ENCODE results near the gene APEH. TPM values are rescaled to one million over a fixed set of nuclear protein-coding genes. Genes with fewer than 3 reads are reported as not detected.
A peak's percentile ranks its signal among the peaks of the same experiment; 100 is the strongest.

APEH gene
- polyA plus RNA-seq, 3 donors = 66.1 to 105 (median 92.6) TPM

- Histone ChIP-seq H2AFZ (ENCODE audit: insufficient read depth, low read depth, low read length, poor library complexity, severe bottlenecking) (peak within 1 kb of the TSS; percentile 72), H3K9me3 (replicated peaks in 1 of 2; ENCODE audit: control insufficient read depth in 1 of 2, insufficient read depth in 1 of 2, low read length in 2 of 2) (no peaks in the 10 kb centered on the region), H3K27ac (ENCODE audit: low read depth in 1 of 2, low read length in 2 of 2) (peak within 1 kb of the TSS in 1 of 2 donors; percentile 36), H3K4me1 (ENCODE audit: control insufficient read depth in 1 of 2, insufficient read depth in 2 of 2, low read length in 2 of 2) (peaks cover 26 to 34% of the 10 kb centered on the region in 2 donors), H3K4me3 (replicated peaks in 1 of 3; ENCODE audit: low read depth in 2 of 3, low read length in 3 of 3) (peak within 1 kb of the TSS; percentile 45 to 80 (median 46)), H4K20me1 (ENCODE audit: insufficient read depth, low read length) (peaks cover 31% of the 10 kb centered on the region), H3K36me3 (replicated peaks in 1 of 2; ENCODE audit: control insufficient read depth in 1 of 2, insufficient read depth in 2 of 2, low read length in 2 of 2) (peaks cover 10 to 33% of the 10 kb centered on the region in 2 donors), H3K79me2 (ENCODE audit: insufficient read depth, low read length) (peaks cover 22% of the 10 kb centered on the region), H3K27me3 (ENCODE audit: control insufficient read depth in 2 of 2, insufficient read depth in 2 of 2, low read length in 2 of 2) (peaks cover 0 to 7% of the 10 kb centered on the region in 2 donors), H3K4me2 (replicated peaks; ENCODE audit: extremely low read depth, low read length, poor library complexity, severe bottlenecking) (peak within 1 kb of the TSS; percentile 92), H3K9ac (ENCODE audit: insufficient read depth, low read length, poor library complexity, severe bottlenecking) (peak within 1 kb of the TSS; percentile 43)
- TF ChIP-seq CTCF (IDR thresholded peaks at IDR 0.05) = peak; percentile 79
- Mint-ChIP-seq H3K4me3 (peak within 1 kb of the TSS; percentile 85 to 93), H3K36me3 (peaks cover 29 to 40% of the 10 kb centered on the region in 2 donors), H3K27ac (peak within 1 kb of the TSS; percentile 32 to 86 (median 72)), H3K4me1 (peaks cover 30% of the 10 kb centered on the region), H3K27me3 (ENCODE audit: low read depth in 3 of 3) (peaks cover 7 to 9% (median 7%) of the 10 kb centered on the region in 3 donors), H3K9me3 (peaks cover 0 to 5% (median 0%) of the 10 kb centered on the region in 7 donors)
- peak; percentile 87 to 94 (median 89) for DNase-seq
- intact Hi-C loops (cut with micrococcal nuclease) = loop anchor here in 1 of 2 donors (10.0 kb wide), 1 partner anchor 225 kb away; the partner anchor contains the start of gene RBM6
- under 1% methylated on average over 46 of the region's 50 CpGs for WGBS (ENCODE audit: insufficient coverage)
Observed at GRCh38 chr3:49719214-49719884, 45.2 kb downstream of the APEH start, which contains the start of gene AMIGO3. Gene AMIGO3, minus strand, starts transcription at chr3:49719684. Its CDS starts 219 bp downstream, at chr3:49719465.

GRCh38 chr3:49720855-49721595 is 46.9 kb downstream of the APEH start:
- Mint-ChIP-seq H3K4me3 (no peak overlapping the region), H3K27ac (peak overlapping the region; percentile 15 to 81 (median 57)), H3K27me3 (ENCODE audit: low read depth in 3 of 3) (peaks cover 7 to 9% (median 7%) of the 10 kb centered on the region in 3 donors), H3K4me1 (peaks cover 38% of the 10 kb centered on the region), H3K36me3 (peaks cover 25 to 39% of the 10 kb centered on the region in 2 donors), H3K9me3 (peaks cover 0 to 5% (median 0%) of the 10 kb centered on the region in 7 donors)
- H3K4me1 ChIP-seq (ENCODE audit: control insufficient read depth in 1 of 2, insufficient read depth in 2 of 2, low read length in 2 of 2) = peaks cover 32 to 43% of the 10 kb centered on the region in 2 donors
- peaks cover 22% of the 10 kb centered on the region for H3K79me2 ChIP-seq (ENCODE audit: insufficient read depth, low read length)
- H3K36me3 ChIP-seq (replicated peaks in 1 of 2; ENCODE audit: control insufficient read depth in 1 of 2, insufficient read depth in 2 of 2, low read length in 2 of 2) = peaks cover 16 to 33% of the 10 kb centered on the region in 2 donors
- WGBS (ENCODE audit: insufficient coverage) = 80% methylated on average over 2 of the region's 4 CpGs
- H3K4me2 ChIP-seq (replicated peaks; ENCODE audit: extremely low read depth, low read length, poor library complexity, severe bottlenecking) = no peak overlapping the region
- no peak overlapping the region for H2AFZ ChIP-seq (ENCODE audit: insufficient read depth, low read depth, low read length, poor library complexity, severe bottlenecking)
- DNase-seq = peak in 1 of 3 donors; percentile 4
- intact Hi-C loops (cut with micrococcal nuclease) = loop anchor here (5.0 to 10.0 kb wide), 3 partner anchors 46 to 66 kb away; partner anchors contain the start of genes APEH (in 2 of the 2) and IP6K1 (in 2 of the 2)
- H4K20me1 ChIP-seq (ENCODE audit: insufficient read depth, low read length) = peaks cover 31% of the 10 kb centered on the region
- H3K27ac ChIP-seq (ENCODE audit: low read depth in 1 of 2, low read length in 2 of 2) = peak overlapping the region in 1 of 2 donors; percentile 97
- peaks cover 0 to 7% of the 10 kb centered on the region in 2 donors for H3K27me3 ChIP-seq (ENCODE audit: control insufficient read depth in 2 of 2, insufficient read depth in 2 of 2, low read length in 2 of 2)
- no peak overlapping the region for H3K4me3 ChIP-seq (replicated peaks in 1 of 3; ENCODE audit: low read depth in 2 of 3, low read length in 3 of 3)
- H3K9ac ChIP-seq (ENCODE audit: insufficient read depth, low read length, poor library complexity, severe bottlenecking) = no peak overlapping the region
- no peak for TF ChIP-seq CTCF (IDR thresholded peaks at IDR 0.05)
- no peaks in the 10 kb centered on the region for H3K9me3 ChIP-seq (replicated peaks in 1 of 2; ENCODE audit: control insufficient read depth in 1 of 2, insufficient read depth in 1 of 2, low read length in 2 of 2)

All from CD14-positive monocyte (primary cell).